ENCODE data around the gene DMRTB1.

GRCh38 chr1:53419034-53419433, 40.2 kb upstream of the DMRTB1 start:
- TF ChIP-seq TEAD4 (IDR thresholded peaks at IDR 0.05; ENCODE audit: low read depth, low read length), result no peak
- no peak for TF ChIP-seq POLR2AphosphoS5 (IDR thresholded peaks at IDR 0.05; ENCODE audit: low read depth, low read length)
- no peak for TF ChIP-seq EP300 (IDR thresholded peaks at IDR 0.05; ENCODE audit: borderline replicate concordance in 1 of 2, low read depth in 2 of 2, low read length in 2 of 2)
- no peak for TF ChIP-seq NANOG (IDR thresholded peaks at IDR 0.05; ENCODE audit: insufficient read depth, low read depth, low read length, poor library complexity, severe bottlenecking)
- no peak for TF ChIP-seq RFX5 (IDR thresholded peaks at IDR 0.05; ENCODE audit: borderline replicate concordance, low read depth, low read length)
- no peak for TF ChIP-seq CTCF (IDR thresholded peaks at IDR 0.05; ENCODE audit: control extremely low read depth in 1 of 3, insufficient read depth in 1 of 3, low read depth in 1 of 3, low read length in 3 of 3)
- no peak for TF ChIP-seq ZNF274 (IDR thresholded peaks at IDR 0.05; ENCODE audit: borderline replicate concordance, extremely low read depth, low read length)
- TF ChIP-seq POLR2A (IDR thresholded peaks at IDR 0.05; ENCODE audit: control extremely low read depth in 1 of 2, low read depth in 2 of 2, low read length in 2 of 2), result no peak
- no peak for TF ChIP-seq CEBPB (IDR thresholded peaks at IDR 0.05; ENCODE audit: low read depth, low read length)
- TF ChIP-seq, protein P1, sequence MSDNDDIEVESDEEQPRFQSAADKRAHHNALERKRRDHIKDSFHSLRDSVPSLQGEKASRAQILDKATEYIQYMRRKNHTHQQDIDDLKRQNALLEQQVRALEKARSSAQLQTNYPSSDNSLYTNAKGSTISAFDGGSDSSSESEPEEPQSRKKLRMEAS (IDR thresholded peaks at IDR 0.05), result no peak
